SU-DHL-6 (cell line): ENCODE results near the gene HOXB7.

Experiments
- H2AFZ ChIP-seq: fragments of 200-600 bp; sonication (generic); 2 replicates; pipeline ENCODE4 v1.6.1; 2014; ENCODE audit warnings: low read depth, mild to moderate bottlenecking, moderate library complexity, mixed read lengths, antibody characterized with exemption, low read length; ENCODE audit not compliant: severe bottlenecking
- H3F3A ChIP-seq: fragments of 200-600 bp; shearing (Covaris generic); 2 replicates; pipeline ENCODE4 v1.6.0; 2016; ENCODE audit warnings: antibody characterized with exemption, mild to moderate bottlenecking; ENCODE audit not compliant: insufficient read depth
- H3K27ac ChIP-seq: fragments of 200-600 bp; sonication (generic); 2 replicates; pipeline ENCODE4 v1.5.1; 2016; ENCODE audit warnings: low read depth, mild to moderate bottlenecking, low read length, moderate library complexity, mixed read lengths
- H3K27me3 ChIP-seq: fragments of 200-600 bp; sonication (generic), shearing (Covaris generic); 2 replicates; pipeline ENCODE4 v1.6.0; 2014; ENCODE audit warnings: mild to moderate bottlenecking, low read length
- H3K36me3 ChIP-seq: fragments of 200-600 bp; sonication (generic); 2 replicates; pipeline ENCODE4 v1.6.1; 2014; ENCODE audit warnings: mild to moderate bottlenecking, low read length, mixed read lengths
- H3K4me2 ChIP-seq: fragments of 300-600, 200-600 bp; shearing (Covaris generic), sonication (generic); 2 replicates; pipeline ENCODE4 v1.6.0; 2014; ENCODE audit warnings: low read length, low read depth, mild to moderate bottlenecking; ENCODE audit not compliant: poor library complexity, severe bottlenecking
- H3K4me3 ChIP-seq: fragments of 200-600 bp; sonication (generic); 2 replicates; pipeline ENCODE4 v1.5.1; 2014; ENCODE audit warnings: antibody characterized with exemption, low read length, mild to moderate bottlenecking, mixed read lengths; ENCODE audit not compliant: insufficient read depth, poor library complexity, severe bottlenecking
- H3K79me2 ChIP-seq: fragments of 200-600 bp; sonication (generic); 2 replicates; pipeline ENCODE4 v1.6.1; 2014; ENCODE audit warnings: mild to moderate bottlenecking, low read length, moderate library complexity; ENCODE audit not compliant: insufficient read depth
- H3K9ac ChIP-seq: fragments of 200-600 bp; sonication (generic); 2 replicates; pipeline ENCODE4 v1.7.0; 2014; ENCODE audit warnings: mild to moderate bottlenecking, low read length
- H3K9me2 ChIP-seq: fragments of 200-600 bp; sonication (generic); replicated peaks from 2 replicates; pipeline ENCODE4 v1.6.1; 2014; ENCODE audit warnings: low read length; ENCODE audit not compliant: insufficient read depth
- H3K9me3 ChIP-seq: fragments of 200-600 bp; sonication (generic); 2 replicates; pipeline ENCODE4 v1.6.1; 2014; ENCODE audit warnings: low read length, mixed read lengths; ENCODE audit not compliant: insufficient read depth
- H4K20me1 ChIP-seq: fragments of 200-600 bp; sonication (generic); 2 replicates; pipeline ENCODE4 v1.6.1; 2014; ENCODE audit warnings: low read depth, mild to moderate bottlenecking, antibody characterized with exemption, low read length, moderate library complexity, mixed read lengths
- CTCF ChIP-seq: fragments of 200-600 bp; sonication (generic); IDR thresholded peaks from one replicate; pipeline ENCODE4 v1.5.1; 2017; ENCODE audit warnings: antibody characterized with exemption, mild to moderate bottlenecking, low read length, moderate library complexity; ENCODE audit not compliant: insufficient read depth, poor library complexity, severe bottlenecking
- EZH2phosphoT487 ChIP-seq: fragments of 200-600 bp; sonication (generic), shearing (Covaris generic); conservative IDR thresholded peaks from 2 replicates; pipeline ENCODE4 v1.6.1; 2018; ENCODE audit warnings: mild to moderate bottlenecking, antibody characterized with exemption, low read length, moderate library complexity, mixed read lengths

The HOXB7 gene

GRCh38 chr17:48600244-48601098, 10.3 kb downstream of the HOXB7 start:
- H3K4me2 ChIP-seq: no peak overlapping the region
- H3K27me3 ChIP-seq: no peaks in the 10 kb centered on the region

DNA sequence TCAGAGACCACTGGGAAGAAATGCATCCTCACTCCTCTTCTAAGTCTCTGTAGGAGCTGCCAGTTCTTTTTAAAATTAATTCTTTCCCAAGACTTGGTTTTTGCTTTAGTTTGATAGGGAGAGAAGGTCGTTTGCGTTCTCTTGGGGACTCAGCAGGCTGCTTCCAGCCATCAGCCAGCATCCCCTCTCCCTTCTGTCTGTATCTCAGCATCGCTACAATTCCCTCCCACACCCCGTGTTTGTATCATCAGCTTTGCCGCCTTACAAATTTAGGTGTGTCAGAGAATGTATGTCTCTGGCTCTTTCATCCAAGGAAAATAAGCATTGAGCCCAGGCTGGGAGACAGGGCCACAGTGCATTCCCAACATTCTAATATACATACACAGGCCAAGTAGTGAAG, 11.5 kb downstream of the HOXB7 start:
- Histone ChIP-seq H3K4me2 (no peak overlapping the region), H3K9ac (no peak overlapping the region), H3F3A (no peaks in the 10 kb centered on the region), H3K9me3 (no peaks in the 10 kb centered on the region), H3K4me3 (no peak overlapping the region), H3K9me2 (no peaks in the 10 kb centered on the region), H3K27me3 (no peaks in the 10 kb centered on the region), H3K27ac (no peak overlapping the region), H3K36me3 (no peaks in the 10 kb centered on the region), H4K20me1 (no peaks in the 10 kb centered on the region), H2AFZ (no peak overlapping the region), H3K79me2 (no peaks in the 10 kb centered on the region)
- TF ChIP-seq CTCF (no peak), EZH2phosphoT487 (no peak)

More at GRCh38 chr17:48600244-48601098, 10.3 kb downstream of the HOXB7 start:
- no peaks in the 10 kb centered on the region for H3F3A ChIP-seq
- no peak overlapping the region for H2AFZ ChIP-seq
- H3K9ac ChIP-seq: no peak overlapping the region
- H3K79me2 ChIP-seq: no peaks in the 10 kb centered on the region
- no peak overlapping the region for H3K4me3 ChIP-seq
- H3K27ac ChIP-seq: no peak overlapping the region
- H3K9me3 ChIP-seq: no peaks in the 10 kb centered on the region
- TF ChIP-seq CTCF (no peak), EZH2phosphoT487 (no peak)
- H4K20me1 ChIP-seq: no peaks in the 10 kb centered on the region
- no peaks in the 10 kb centered on the region for H3K9me2 ChIP-seq
- no peaks in the 10 kb centered on the region for H3K36me3 ChIP-seq

DNA sequence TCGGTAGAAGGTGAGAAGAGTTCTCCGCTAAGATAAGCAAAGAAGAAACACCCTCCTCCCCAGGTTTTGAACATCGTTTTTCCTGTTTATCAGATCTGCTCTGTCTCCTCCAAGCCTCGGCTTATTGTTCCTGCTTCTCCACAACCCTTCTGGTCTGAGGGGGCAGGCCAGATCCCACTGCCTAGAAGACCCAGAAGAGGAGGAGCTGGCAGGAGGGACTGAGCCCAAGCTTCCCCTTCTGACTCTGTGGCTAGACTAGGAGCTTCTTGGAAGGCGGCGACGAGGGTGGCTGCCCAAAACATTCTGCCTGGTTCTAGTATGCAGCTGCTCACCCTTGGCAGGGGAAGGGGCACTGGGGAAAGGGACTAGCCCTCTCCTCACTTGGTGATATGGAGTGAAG, 12.1 kb downstream of the HOXB7 start:
- H3K36me3 ChIP-seq: no peaks in the 10 kb centered on the region
- H3K4me3 ChIP-seq: no peak overlapping the region
- H3K79me2 ChIP-seq: no peaks in the 10 kb centered on the region
- no peaks in the 10 kb centered on the region for H3K9me2 ChIP-seq
- no peak overlapping the region for H2AFZ ChIP-seq
- no peak overlapping the region for H3K27ac ChIP-seq
- H3K27me3 ChIP-seq: no peaks in the 10 kb centered on the region
- no peak overlapping the region for H3K4me2 ChIP-seq
- H3K9me3 ChIP-seq: no peaks in the 10 kb centered on the region
- TF ChIP-seq CTCF: no peak
- no peak for TF ChIP-seq EZH2phosphoT487
- H3F3A ChIP-seq: no peaks in the 10 kb centered on the region
- no peak overlapping the region for H3K9ac ChIP-seq
- H4K20me1 ChIP-seq: no peaks in the 10 kb centered on the region
